Sigmoid colon (tissue), 7 donors: ENCODE results near the gene PPP4R3A. TPM values are rescaled to one million over a fixed set of nuclear protein-coding genes. Genes with fewer than 3 reads are reported as not detected.
"Not testable (repeated sequence)": the region's sequence is repeated elsewhere in the genome, so short reads cannot be mapped to it uniquely, and the experiment has no call there.

Source experiments
- DNase-seq: peaks from one replicate; pipeline ENCODE4 v3.0.0-alpha.2; 2019
- H3K27ac ChIP-seq, 4 donors: fragments of 200-600 bp; sonication (generic); one replicate each; pipeline ENCODE4 v1.5.1; 2016 to 2019; ENCODE audit warnings: mild to moderate bottlenecking in 1 of 4
- H3K27me3 ChIP-seq, 3 donors: fragments of 200-600 bp; sonication (generic); one replicate each; pipeline ENCODE4 v1.5.1; 2019; ENCODE audit warnings: mild to moderate bottlenecking in 1 of 3
- H3K36me3 ChIP-seq, 4 donors: fragments of 200-600 bp; sonication (generic); one replicate each; pipeline ENCODE4 v1.5.1; 2016 to 2019
- H3K4me1 ChIP-seq, 4 donors: fragments of 200-600 bp; sonication (generic); one replicate each; pipeline ENCODE4 v1.5.1; 2017 to 2019
- H3K4me3 ChIP-seq, 4 donors: fragments of 200-600 bp; sonication (generic); one replicate each; pipeline ENCODE4 v1.5.1; 2017 to 2019; ENCODE audit warnings: mild to moderate bottlenecking in 2 of 4, moderate library complexity in 1 of 4
- H3K9me3 ChIP-seq, 4 donors: fragments of 200-600 bp in 3 of 4; sonication (generic) in 3 of 4; one replicate each; pipeline versions ENCODE4 v1.5.1 to v1.6.1; 2013 to 2019
- CTCF ChIP-seq, 4 experiments: fragments of 450-650 bp in 3 of 4; fragments of 200-600 bp in 1 of 4; IDR thresholded peaks; one replicate each; pipeline ENCODE4 v1.5.1; 2016 to 2019; ENCODE audit warnings: antibody characterized with exemption in 4 of 4, mild to moderate bottlenecking in 3 of 4, moderate library complexity in 2 of 4
- EP300 ChIP-seq, 4 donors: sonication (generic); formaldehyde crosslinking; IDR thresholded peaks; one replicate each; pipeline ENCODE4 v1.6.1; 2017; ENCODE audit warnings: antibody characterized with exemption in 4 of 4
- POLR2A ChIP-seq, 2 donors: fragments of 450-650 bp; IDR thresholded peaks; one replicate each; pipeline ENCODE4 v1.6.1; 2016; ENCODE audit warnings: antibody characterized with exemption in 2 of 2, mild to moderate bottlenecking in 2 of 2, moderate library complexity in 2 of 2
- POLR2AphosphoS5 ChIP-seq, 4 donors: sonication (generic); formaldehyde crosslinking; IDR thresholded peaks; one replicate each; pipeline ENCODE4 v1.6.1; 2017; ENCODE audit warnings: antibody characterized with exemption in 4 of 4
- WGBS, 2 donors: extraction: QIAGEN DNeasy Blood & Tissue Kit; methylation state at CpG; one replicate each; pipeline ENCODE4 v1.1.7; 2013; 5-methylcytosine and 5-hydroxymethylcytosine counted together
- intact Hi-C: fragments of 100-400 bp; cut with DNase I; formaldehyde crosslinking; loops from one replicate; pipeline ENCODE4 v1.15.1; 2023
- polyA plus RNA-seq, 3 donors: library from polyadenylated mRNA; stranded (reverse); fragments of 200-250 nt; gene quantifications; one replicate each; pipeline ENCODE4 v1.2.3, GENCODE V29; 2013
- total RNA-seq, 4 donors: library from RNA; depleted of rRNA; stranded (reverse); fragments of >200 nt; gene quantifications; one replicate each; pipeline ENCODE4 v1.1.0, GENCODE V29; 2016
- donor health status: healthy with polysubstance abuse.
- donor health status: Bipolar disorder and iron deficiency.
- donor health status: healthy.

PPP4R3A gene
- total and polyA plus RNA-seq, 7 donors = 46.2 to 92.2 (median 74.1) TPM

GRCh38 chr14:91438845-91439244 is 71.3 kb downstream of the PPP4R3A start:
- Histone ChIP-seq H3K27ac (no peak overlapping the region), H3K4me3 (no peak overlapping the region), H3K36me3 (no peaks in the 10 kb centered on the region), H3K9me3 (peaks cover 0 to 6% (median 0%) of the 10 kb centered on the region in 4 donors), H3K4me1 (no peaks in the 10 kb centered on the region), H3K27me3 (peaks cover 0 to 3% (median 0%) of the 10 kb centered on the region in 3 donors)
- intact Hi-C loops = no loop called here
- TF ChIP-seq CTCF (IDR thresholded peaks at IDR 0.05) (no peak), POLR2AphosphoS5 (IDR thresholded peaks at IDR 0.05) (no peak), EP300 (IDR thresholded peaks at IDR 0.05) (no peak), POLR2A (IDR thresholded peaks at IDR 0.05) (no peak)
- DNase-seq = no peak

- 58 to 80% methylated on average over 16 of the region's 16 CpGs for WGBS, 2 donors
- H3K4me1 ChIP-seq, H3K36me3 ChIP-seq, intact Hi-C loops, H3K27ac ChIP-seq, H3K9me3 ChIP-seq, DNase-seq, H3K4me3 ChIP-seq, H3K27me3 ChIP-seq: not testable (repeated sequence)
These were observed 73.8 kb downstream of the PPP4R3A start for GRCh38 chr14:91436266-91436665.

- intact Hi-C loops = no loop called here
- WGBS, 2 donors = 92 to 95% methylated on average over 3 of the region's 3 CpGs
- TF ChIP-seq POLR2A (IDR thresholded peaks at IDR 0.05) (no peak), CTCF (IDR thresholded peaks at IDR 0.05) (no peak), POLR2AphosphoS5 (IDR thresholded peaks at IDR 0.05) (no peak), EP300 (IDR thresholded peaks at IDR 0.05) (no peak)
These were observed 80.7 kb downstream of the PPP4R3A start for GRCh38 chr14:91429385-91429784.

GRCh38 chr14:91428931-91429330 is 81.2 kb downstream of the PPP4R3A start:
- H3K27ac ChIP-seq, H3K36me3 ChIP-seq, H3K27me3 ChIP-seq, DNase-seq, H3K4me3 ChIP-seq, H3K9me3 ChIP-seq, H3K4me1 ChIP-seq, intact Hi-C loops: not testable (repeated sequence)
- WGBS, 2 donors = 82 to 90% methylated on average over 1 of the region's 1 CpG

More at GRCh38 chr14:91429385-91429784, 80.7 kb downstream of the PPP4R3A start:
- Histone ChIP-seq H3K4me1 (no peaks in the 10 kb centered on the region), H3K36me3 (no peaks in the 10 kb centered on the region), H3K9me3 (no peaks in the 10 kb centered on the region), H3K27me3 (no peaks in the 10 kb centered on the region), H3K27ac (no peak overlapping the region), H3K4me3 (no peak overlapping the region)
- no peak for DNase-seq

GRCh38 chr14:91425531-91425944 is 84.6 kb downstream of the PPP4R3A start:
- WGBS, 2 donors = 68 to 82% methylated on average over 9 of the region's 9 CpGs
- H3K27me3 ChIP-seq, H3K27ac ChIP-seq, H3K4me3 ChIP-seq, H3K4me1 ChIP-seq, H3K36me3 ChIP-seq, H3K9me3 ChIP-seq, intact Hi-C loops, DNase-seq: not testable (repeated sequence)

- no peak for TF ChIP-seq EP300 (IDR thresholded peaks at IDR 0.05)
- no peak for TF ChIP-seq POLR2AphosphoS5 (IDR thresholded peaks at IDR 0.05)
- no peak for TF ChIP-seq CTCF (IDR thresholded peaks at IDR 0.05)
- no peak for TF ChIP-seq POLR2A (IDR thresholded peaks at IDR 0.05)
- Histone ChIP-seq H3K4me3 (no peak overlapping the region), H3K27ac (no peak overlapping the region), H3K9me3 (no peaks in the 10 kb centered on the region), H3K4me1 (no peaks in the 10 kb centered on the region), H3K36me3 (no peaks in the 10 kb centered on the region), H3K27me3 (no peaks in the 10 kb centered on the region)
- WGBS, 2 donors = 72 to 88% methylated on average over 9 of the region's 9 CpGs
- no peak for DNase-seq
- intact Hi-C loops = no loop called here
These were observed 85.1 kb downstream of the PPP4R3A start for GRCh38 chr14:91424813-91425530.
